GM18499 (cell line): ENCODE data around the gene PSKH1.
"Not testable (repeated sequence)": the region's sequence is repeated elsewhere in the genome, so short reads cannot be mapped to it uniquely, and the experiment has no call there.

ENCODE experiments used
- ATAC-seq: cut with Tn5 transposase; IDR thresholded peaks from one replicate; pipeline ENCODE4 v1.9.1; 2021; ENCODE audit warnings: moderate number of reproducible peaks; ENCODE audit not compliant: insufficient read depth, unreplicated experiment

Gene PSKH1

GRCh38 chr16:67972285-67972684, 79.2 kb downstream of the PSKH1 start:
- not testable (repeated sequence) for ATAC-seq

- no peak for ATAC-seq
Measured at GRCh38 chr16:67975321-67976105, 82.5 kb downstream of the PSKH1 start.

- no peak for ATAC-seq
Measured at GRCh38 chr16:67976205-67976604, 83.2 kb downstream of the PSKH1 start.

- ATAC-seq, result no peak
Measured at GRCh38 chr16:67977005-67977404, 84.0 kb downstream of the PSKH1 start.

- ATAC-seq, result no peak
Measured at GRCh38 chr16:67977469-67978227, 84.6 kb downstream of the PSKH1 start.
